Subcutaneous adipose tissue (tissue), 4 donors: ENCODE measurements around the gene EHHADH. TPM values are rescaled to one million over a fixed set of nuclear protein-coding genes. Genes with fewer than 3 reads are reported as not detected.

Source experiments
- total RNA-seq, 4 donors: library from RNA; depleted of rRNA; stranded (reverse); fragments of >200 nt; gene quantifications; one replicate each; pipeline ENCODE4 v1.1.0, GENCODE V29; 2016
- TF ChIP-seq, protein P1 (sequence below): fragments of 450-650 bp; IDR thresholded peaks from one replicate; pipeline ENCODE4 v1.5.1; 2016; ENCODE audit warnings: low read depth, mild to moderate bottlenecking, control low read depth, antibody characterized with exemption, moderate library complexity

The EHHADH gene
- total RNA-seq, result 10 to 100 TPM; 12.3 to 23.8 (median 12.6) TPM

GRCh38 chr3:185253645-185254410 lies at the start of gene EHHADH:
EHHADH (minus strand) TSS chr3:185254049; CDS start chr3:185254022, 27 bp downstream.
- TF ChIP-seq, protein P1, sequence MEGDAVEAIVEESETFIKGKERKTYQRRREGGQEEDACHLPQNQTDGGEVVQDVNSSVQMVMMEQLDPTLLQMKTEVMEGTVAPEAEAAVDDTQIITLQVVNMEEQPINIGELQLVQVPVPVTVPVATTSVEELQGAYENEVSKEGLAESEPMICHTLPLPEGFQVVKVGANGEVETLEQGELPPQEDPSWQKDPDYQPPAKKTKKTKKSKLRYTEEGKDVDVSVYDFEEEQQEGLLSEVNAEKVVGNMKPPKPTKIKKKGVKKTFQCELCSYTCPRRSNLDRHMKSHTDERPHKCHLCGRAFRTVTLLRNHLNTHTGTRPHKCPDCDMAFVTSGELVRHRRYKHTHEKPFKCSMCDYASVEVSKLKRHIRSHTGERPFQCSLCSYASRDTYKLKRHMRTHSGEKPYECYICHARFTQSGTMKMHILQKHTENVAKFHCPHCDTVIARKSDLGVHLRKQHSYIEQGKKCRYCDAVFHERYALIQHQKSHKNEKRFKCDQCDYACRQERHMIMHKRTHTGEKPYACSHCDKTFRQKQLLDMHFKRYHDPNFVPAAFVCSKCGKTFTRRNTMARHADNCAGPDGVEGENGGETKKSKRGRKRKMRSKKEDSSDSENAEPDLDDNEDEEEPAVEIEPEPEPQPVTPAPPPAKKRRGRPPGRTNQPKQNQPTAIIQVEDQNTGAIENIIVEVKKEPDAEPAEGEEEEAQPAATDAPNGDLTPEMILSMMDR, result no peak

DNA sequence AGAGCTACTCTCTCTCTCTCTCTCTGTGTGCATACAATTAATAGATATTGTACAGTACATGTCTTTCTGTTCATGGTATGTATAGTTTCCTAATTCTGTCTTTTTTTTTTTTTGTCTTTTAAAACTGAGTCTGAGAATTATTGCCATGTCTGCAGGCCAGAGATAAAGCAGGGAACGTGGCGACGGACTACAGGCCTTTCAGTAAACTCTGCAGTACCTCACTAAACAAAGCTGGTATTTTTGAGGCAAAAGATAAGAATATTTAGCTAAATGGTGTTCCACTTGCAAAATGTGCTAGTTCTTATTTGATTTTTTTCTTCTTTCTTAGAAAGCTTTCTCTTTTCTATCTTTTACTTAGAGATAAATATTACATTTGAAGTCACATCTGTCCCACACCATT lies 44.0 kb upstream of the EHHADH start:
- TF ChIP-seq, protein P1, result no peak

GRCh38 chr3:185292238-185292637 lies 38.4 kb upstream of the EHHADH start:
- TF ChIP-seq, protein P1, result no peak

- TF ChIP-seq, protein P1, result no peak
These were observed 36.4 kb upstream of the EHHADH start for GRCh38 chr3:185290266-185290665.

DNA sequence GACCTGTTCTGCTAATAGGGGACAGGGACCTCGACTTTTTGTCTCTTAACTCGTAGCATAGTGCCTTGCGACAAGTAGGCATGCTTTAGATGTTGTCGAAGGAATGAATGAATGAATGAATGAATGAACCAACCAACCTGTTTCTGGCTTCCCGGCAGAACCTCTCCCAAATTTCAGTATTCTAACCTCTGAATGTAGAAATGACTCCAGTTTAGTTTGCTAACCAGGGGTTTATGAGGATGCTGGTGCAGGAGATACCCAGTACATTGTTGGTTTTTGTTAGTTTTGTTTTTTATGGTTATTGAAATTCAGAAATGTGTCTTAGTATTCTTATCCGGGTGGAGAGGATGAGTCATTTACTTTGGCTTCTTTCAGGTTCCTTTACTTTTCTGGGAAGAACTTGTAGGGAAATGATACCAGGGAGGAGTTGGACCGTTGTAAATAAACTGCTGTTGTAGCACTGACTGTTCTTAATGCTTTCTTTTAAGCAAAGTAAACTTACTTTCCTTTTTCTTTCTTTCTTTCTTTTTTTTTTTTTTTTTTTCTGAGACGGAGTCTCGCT lies 29.6 kb upstream of the EHHADH start:
- TF ChIP-seq, protein P1, result no peak

GRCh38 chr3:185282696-185283373 lies 29.0 kb upstream of the EHHADH start:
- TF ChIP-seq, protein P1, result no peak
